Activated CD4-positive, alpha-beta T cell treated with anti-CD3 and anti-CD28 coated beads, Interleukin-2, Interleukin-6, amounts not matched to agents 100 ng/mL and 50 ng/mL, durations not matched to agents 16 hours and 8 hours (primary cell): ENCODE results near the gene ATP2A1.

Experiments
- DNase-seq: peaks from one replicate; pipeline ENCODE4 v3.0.0-alpha.2; 2020

ATP2A1 gene

GRCh38 chr16:28878083-28878926 lies at the start of gene ATP2A1:
TSS of gene ATP2A1 (plus strand) at chr16:28878488. CDS start at chr16:28878672, 184 bp downstream.
- no peak for DNase-seq

- DNase-seq, result no peak
These were observed 48.5 kb upstream of the ATP2A1 start for GRCh38 chr16:28829747-28830146.

- DNase-seq, result no peak
These were observed 47.8 kb upstream of the ATP2A1 start for GRCh38 chr16:28830531-28830930.

- DNase-seq, result no peak
These were observed 43.9 kb upstream of the ATP2A1 start for GRCh38 chr16:28834349-28834748.

GRCh38 chr16:28834873-28835863 lies 43.1 kb upstream of the ATP2A1 start:
- no peak for DNase-seq

GRCh38 chr16:28835864-28836760 lies 42.2 kb upstream of the ATP2A1 start:
- no peak for DNase-seq

GRCh38 chr16:28836761-28837064 lies 41.6 kb upstream of the ATP2A1 start:
- DNase-seq, result no peak

GRCh38 chr16:28837672-28838557 lies 40.4 kb upstream of the ATP2A1 start:
- DNase-seq, result peak; percentile 27

GRCh38 chr16:28838558-28838918 lies 39.8 kb upstream of the ATP2A1 start:
- DNase-seq, result no peak

- DNase-seq, result no peak
These were observed 39.2 kb upstream of the ATP2A1 start for GRCh38 chr16:28839004-28839639.

GRCh38 chr16:28839899-28840298 lies 38.4 kb upstream of the ATP2A1 start:
- DNase-seq, result no peak

GRCh38 chr16:28842696-28843095 lies 35.6 kb upstream of the ATP2A1 start:
- no peak for DNase-seq

- no peak for DNase-seq
These were observed 34.5 kb upstream of the ATP2A1 start for GRCh38 chr16:28843766-28844165.

- no peak for DNase-seq
These were observed 33.9 kb upstream of the ATP2A1 start for GRCh38 chr16:28844226-28844885.

GRCh38 chr16:28845293-28845692 lies 33.0 kb upstream of the ATP2A1 start:
- DNase-seq, result peak; percentile 57

- no peak for DNase-seq
These were observed 32.6 kb upstream of the ATP2A1 start for GRCh38 chr16:28845761-28846079.

- peak; percentile 99 for DNase-seq
These were observed 32.0 kb upstream of the ATP2A1 start, which contains the start of gene TUFM for GRCh38 chr16:28846080-28846932. TSS of gene TUFM (minus strand) at chr16:28846348. CDS start at chr16:28846269, 79 bp downstream.

- DNase-seq, result no peak
These were observed 31.4 kb upstream of the ATP2A1 start for GRCh38 chr16:28846933-28847273.

- DNase-seq, result no peak
These were observed 19.9 kb upstream of the ATP2A1 start for GRCh38 chr16:28858421-28858820.

GRCh38 chr16:28859326-28859725 lies 19.0 kb upstream of the ATP2A1 start:
- no peak for DNase-seq
